CD1c-positive myeloid dendritic cell (primary cell): ENCODE results near the gene TP53AIP1.

Source experiments
- DNase-seq: peaks from one replicate; pipeline ENCODE4 v3.0.0-alpha.2; 2016; ENCODE audit errors: extremely low spot score

The TP53AIP1 gene

GRCh38 chr11:128890543-128891368 is 51.9 kb downstream of the TP53AIP1 start, which contains the start of gene KCNJ5:
Gene KCNJ5, plus strand, starts transcription at chr11:128891356. Its CDS starts 19,918 bp downstream, at chr11:128911274.
- peak; percentile 14 for DNase-seq

DNA sequence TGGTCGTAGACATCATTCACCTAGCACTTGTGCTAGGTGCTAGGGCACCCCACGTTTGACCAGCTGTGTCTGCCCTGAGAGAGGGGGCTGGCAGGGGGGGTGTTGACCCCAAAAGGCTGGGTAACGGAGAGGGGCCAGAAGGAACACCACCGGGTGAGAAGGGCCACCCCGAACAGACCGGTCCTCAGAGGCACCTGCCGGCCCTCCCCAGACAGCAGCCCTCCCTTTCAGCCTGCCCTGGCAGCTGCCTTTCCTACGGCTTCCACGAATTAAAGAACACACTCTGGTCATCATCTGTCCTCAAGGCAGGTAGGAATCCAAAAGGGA is 52.5 kb downstream of the TP53AIP1 start:
- DNase-seq = no peak

GRCh38 chr11:128889657-128890213 is 52.9 kb downstream of the TP53AIP1 start:
- no peak for DNase-seq

DNA sequence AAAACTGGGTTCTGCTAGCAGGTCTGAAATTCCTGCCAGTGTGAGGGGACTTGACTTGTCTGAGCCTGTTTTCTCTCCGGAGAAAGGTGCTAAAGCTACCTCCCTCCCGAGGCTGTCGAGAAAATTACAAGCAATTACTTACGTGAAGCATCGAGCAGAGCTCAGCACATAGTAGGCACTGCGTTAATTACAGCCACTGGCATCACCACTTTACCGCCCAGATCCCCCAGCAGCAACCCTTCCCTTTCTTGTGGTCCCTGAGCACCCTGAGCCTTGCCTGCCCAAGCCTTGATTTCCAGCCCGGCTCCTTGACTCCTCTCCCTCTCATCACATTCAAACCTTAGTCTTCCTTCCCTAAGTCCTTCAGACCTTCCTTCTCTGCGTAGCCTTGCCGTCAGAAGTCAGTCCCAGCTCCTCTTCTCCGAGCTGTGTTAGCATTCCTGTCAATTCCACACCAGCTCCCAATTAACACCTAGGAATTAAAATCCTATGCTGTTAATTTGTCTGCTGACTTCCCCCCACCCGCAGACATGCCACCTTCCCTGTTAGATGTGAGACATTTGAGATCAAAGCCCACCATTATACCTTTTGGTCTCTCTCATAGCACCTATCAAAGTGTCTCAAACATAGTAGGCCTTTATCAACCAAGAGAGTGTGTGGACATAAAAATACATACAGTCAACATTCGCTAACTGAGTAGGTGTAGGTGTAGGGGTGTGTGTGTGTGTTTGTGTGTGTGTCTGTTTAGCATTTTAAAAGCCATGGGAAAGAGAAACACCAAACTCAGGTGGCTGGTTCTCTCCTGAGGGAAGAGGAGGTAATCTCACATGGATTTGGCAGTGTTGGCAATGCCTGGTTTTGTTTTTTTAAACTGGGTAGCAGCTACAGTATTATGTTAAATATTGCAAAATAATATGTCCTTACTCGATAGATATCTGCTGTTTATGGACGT is 54.4 kb downstream of the TP53AIP1 start:
- DNase-seq = no peak

DNA sequence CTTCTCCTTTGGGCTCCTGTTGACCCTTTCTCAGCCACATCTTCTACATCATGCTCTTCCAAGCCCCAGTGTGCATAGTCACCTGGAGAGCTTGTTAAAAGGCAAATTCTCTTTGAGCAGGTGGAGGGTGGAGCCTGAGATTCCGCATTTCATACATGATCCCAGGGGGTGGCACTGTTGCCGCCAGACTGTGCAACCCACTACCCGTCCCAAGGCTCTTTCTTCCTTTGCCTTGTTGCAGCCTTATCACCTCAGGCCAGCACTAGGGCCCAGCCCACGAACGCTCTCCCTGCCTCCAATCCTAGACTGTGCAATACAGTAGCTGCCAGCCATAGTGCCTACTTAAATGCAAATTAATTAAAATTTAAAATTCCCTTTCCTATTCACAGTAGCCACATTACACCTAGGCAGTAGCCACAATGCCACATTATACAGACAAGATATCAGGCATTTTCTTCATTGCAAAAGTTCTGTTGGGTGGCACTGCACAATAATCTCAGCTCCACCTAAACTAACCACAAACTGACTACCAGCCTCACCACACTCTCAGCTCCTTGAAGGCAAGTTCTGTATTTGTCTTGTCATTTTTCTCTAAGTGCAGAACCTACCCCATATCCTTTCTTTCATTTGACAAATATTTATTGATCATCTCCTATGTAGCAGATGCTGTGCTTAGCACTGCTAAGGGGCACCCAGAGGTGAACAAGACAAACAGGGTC is 56.1 kb downstream of the TP53AIP1 start:
- no peak for DNase-seq
